A549 (cell line): ENCODE results near the gene CENPB. TPM values are rescaled to one million over a fixed set of nuclear protein-coding genes. Genes with fewer than 3 reads are reported as not detected.

Experiments
- polyA plus RNA-seq, 4 experiments: library from polyadenylated mRNA; depleted of rRNA in 3 of 4; stranded (reverse); fragments of >200 nt; fragmentation: RNase III in 1 of 4; extraction: RNeasy Plus Mini Kit Qiagen cat#74134 plus additional on column Dnase treatment in 1 of 4; gene quantifications; 2 replicates in 3 of 4; 3 replicates in 1 of 4; pipeline ENCODE4 v1.2.3, GENCODE V29; 2011 to 2017

CENPB gene
- polyA plus RNA-seq, 2 of the 4 experiments (the other 2 are of a cell fraction), result 42.6 to 106 TPM

Other genes with a start within 250 kb of the CENPB start
- not detected in 2 replicates for gene GFRA4, start 123.3 kb downstream of the CENPB start, polyA plus RNA-seq (2011; rRNA removed)
- not detected in 3 replicates for gene GFRA4, start 123.3 kb downstream of the CENPB start, polyA plus RNA-seq (2017; fragmentation: RNase III; extraction: RNeasy Plus Mini Kit Qiagen cat#74134 plus additional on column Dnase treatment)
- 0.05 and 0.08 TPM in 2 replicates for gene ADAM33, start 104.7 kb downstream of the CENPB start, polyA plus RNA-seq (2011; rRNA removed)
- 0.07 to 0.22 TPM (median 0.14 TPM) in 3 replicates for gene ADAM33, start 104.7 kb downstream of the CENPB start, polyA plus RNA-seq (2017; fragmentation: RNase III; extraction: RNeasy Plus Mini Kit Qiagen cat#74134 plus additional on column Dnase treatment)
- gene SIGLEC1, start 74.1 kb downstream of the CENPB start, polyA plus RNA-seq (2011; rRNA removed), result 0.01 TPM in 1 of 2 replicates, not detected in the other
- not detected in 3 replicates for gene SIGLEC1, start 74.1 kb downstream of the CENPB start, polyA plus RNA-seq (2017; fragmentation: RNase III; extraction: RNeasy Plus Mini Kit Qiagen cat#74134 plus additional on column Dnase treatment)
- gene HSPA12B, start 54.1 kb downstream of the CENPB start, polyA plus RNA-seq (2011; rRNA removed), result 0.25 and 0.37 TPM in 2 replicates
- gene HSPA12B, start 54.1 kb downstream of the CENPB start, polyA plus RNA-seq (2017; fragmentation: RNase III; extraction: RNeasy Plus Mini Kit Qiagen cat#74134 plus additional on column Dnase treatment), result 1.1 to 1.6 TPM (median 1.2 TPM) in 3 replicates
- 43.9 and 44.0 TPM in 2 replicates for gene ADISSP, start 19.0 kb downstream of the CENPB start, polyA plus RNA-seq (2011; rRNA removed)
- gene ADISSP, start 19.0 kb downstream of the CENPB start, polyA plus RNA-seq (2017; fragmentation: RNase III; extraction: RNeasy Plus Mini Kit Qiagen cat#74134 plus additional on column Dnase treatment), result 93.2 to 104 TPM (median 95.2 TPM) in 3 replicates
- 0.41 and 0.46 TPM in 2 replicates for gene SPEF1, start 5.3 kb downstream of the CENPB start, polyA plus RNA-seq (2011; rRNA removed)
- 0.89 to 1.4 TPM (median 1.3 TPM) in 3 replicates for gene SPEF1, start 5.3 kb downstream of the CENPB start, polyA plus RNA-seq (2017; fragmentation: RNase III; extraction: RNeasy Plus Mini Kit Qiagen cat#74134 plus additional on column Dnase treatment)
- gene CDC25B, start 9.6 kb upstream of the CENPB start, polyA plus RNA-seq (2011; rRNA removed), result 133 and 136 TPM in 2 replicates
- gene CDC25B, start 9.6 kb upstream of the CENPB start, polyA plus RNA-seq (2017; fragmentation: RNase III; extraction: RNeasy Plus Mini Kit Qiagen cat#74134 plus additional on column Dnase treatment), result 129 to 150 TPM (median 140 TPM) in 3 replicates
- gene AP5S1, start 33.8 kb upstream of the CENPB start, polyA plus RNA-seq (2011; rRNA removed), result 10.2 and 11.8 TPM in 2 replicates
- 17.7 to 20.6 TPM (median 19.9 TPM) in 3 replicates for gene AP5S1, start 33.8 kb upstream of the CENPB start, polyA plus RNA-seq (2017; fragmentation: RNase III; extraction: RNeasy Plus Mini Kit Qiagen cat#74134 plus additional on column Dnase treatment)
- 18.9 and 25.7 TPM in 2 replicates for gene MAVS, start 60.1 kb upstream of the CENPB start, polyA plus RNA-seq (2011; rRNA removed)
- gene MAVS, start 60.1 kb upstream of the CENPB start, polyA plus RNA-seq (2017; fragmentation: RNase III; extraction: RNeasy Plus Mini Kit Qiagen cat#74134 plus additional on column Dnase treatment), result 28.4 to 31.0 TPM (median 29.1 TPM) in 3 replicates
- gene PANK2, start 102.6 kb upstream of the CENPB start, polyA plus RNA-seq (2011; rRNA removed), result 39.3 and 45.9 TPM in 2 replicates
- gene PANK2, start 102.6 kb upstream of the CENPB start, polyA plus RNA-seq (2017; fragmentation: RNase III; extraction: RNeasy Plus Mini Kit Qiagen cat#74134 plus additional on column Dnase treatment), result 40.3 to 44.6 TPM (median 43.8 TPM) in 3 replicates
- 8.6 and 12.9 TPM in 2 replicates for gene RNF24, start 228.8 kb upstream of the CENPB start, polyA plus RNA-seq (2011; rRNA removed)
- 8.2 to 9.4 TPM (median 8.8 TPM) in 3 replicates for gene RNF24, start 228.8 kb upstream of the CENPB start, polyA plus RNA-seq (2017; fragmentation: RNase III; extraction: RNeasy Plus Mini Kit Qiagen cat#74134 plus additional on column Dnase treatment)